GM21526 (cell line): ENCODE results near the gene SEMA4F.

Experiments
- ATAC-seq: cut with Tn5 transposase; IDR thresholded peaks from one replicate; pipeline ENCODE4 v1.9.1; 2021; ENCODE audit warnings: moderate library complexity; ENCODE audit not compliant: unreplicated experiment, low FRiP score

The SEMA4F gene

DNA sequence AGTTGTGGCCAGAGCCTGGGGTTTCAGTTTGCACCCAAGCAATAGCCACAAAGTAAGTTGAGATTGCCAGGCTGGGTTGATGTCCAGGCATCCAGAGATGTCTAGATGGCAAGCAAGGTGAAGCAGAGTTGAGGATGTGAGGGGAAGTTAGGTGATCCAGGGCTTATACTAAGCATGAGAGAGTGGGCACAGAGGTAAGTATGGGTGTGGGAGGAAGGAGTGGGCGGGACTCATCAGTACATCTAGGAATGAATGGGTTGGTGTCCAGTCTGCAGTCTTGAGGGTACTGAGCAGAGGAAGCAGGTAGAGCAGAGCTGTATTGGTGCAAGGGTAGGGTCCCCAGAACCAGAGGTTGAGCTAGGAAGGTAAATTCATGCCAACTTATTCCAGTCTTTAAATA lies 1.5 kb downstream of the SEMA4F start:
- ATAC-seq, result no peak

DNA sequence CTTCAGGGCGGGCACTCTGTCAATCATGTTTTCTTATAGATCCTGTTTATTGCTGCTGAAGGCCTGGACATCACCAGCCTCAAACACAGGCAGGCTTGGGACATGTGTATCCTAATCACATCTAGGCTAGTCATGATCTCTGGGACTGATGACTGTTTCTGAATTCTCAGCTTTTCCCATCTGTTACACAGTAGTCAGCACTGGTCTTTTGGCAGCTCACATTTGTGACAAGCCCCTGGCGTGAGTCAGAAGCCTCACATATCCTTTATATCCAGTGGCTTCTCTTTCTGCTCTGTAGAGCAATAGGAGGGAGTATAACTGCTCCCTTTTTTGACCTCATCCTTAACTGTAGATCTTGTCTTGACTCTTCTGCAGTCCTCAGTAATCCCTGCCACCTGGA lies 4.5 kb downstream of the SEMA4F start:
- ATAC-seq, result no peak

DNA sequence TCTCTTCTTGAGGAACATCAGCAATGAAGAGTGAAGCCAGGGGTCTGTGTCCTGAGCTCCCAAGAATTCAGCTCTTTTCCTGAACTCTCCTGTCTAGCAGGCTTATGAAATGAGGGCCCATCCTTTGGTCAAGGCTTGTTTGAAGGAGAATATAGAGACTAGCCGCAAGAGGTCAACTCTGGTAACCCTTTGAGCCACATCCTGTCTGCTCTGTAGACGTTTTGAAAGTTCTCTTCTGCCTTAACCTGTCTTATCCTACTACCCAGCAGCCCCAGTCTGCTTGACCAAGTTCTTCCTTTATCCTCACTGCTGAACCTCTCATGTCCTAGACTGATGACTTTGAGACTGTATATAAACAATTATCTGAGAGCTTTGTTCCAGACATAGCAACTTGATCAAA lies 5.4 kb downstream of the SEMA4F start:
- no peak for ATAC-seq

DNA sequence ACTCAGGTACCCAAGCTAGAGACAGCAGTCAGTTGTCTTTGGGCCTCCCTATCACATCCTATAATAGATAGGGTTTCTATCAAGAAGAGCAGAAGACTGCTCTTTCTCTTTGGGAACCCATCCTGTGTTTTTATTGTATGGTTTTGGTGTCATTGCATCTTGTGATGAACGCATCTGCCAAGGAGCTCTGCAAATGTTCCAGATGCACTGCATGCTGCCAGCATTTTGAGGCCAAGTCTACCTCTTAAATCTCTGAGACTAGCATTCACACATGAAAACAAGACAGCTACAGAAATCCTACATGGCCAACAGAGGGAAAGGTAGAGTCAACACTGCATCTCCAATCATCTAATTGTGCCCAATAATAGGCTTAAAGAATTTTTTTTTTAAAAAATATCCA lies 14.0 kb downstream of the SEMA4F start:
- no peak for ATAC-seq

DNA sequence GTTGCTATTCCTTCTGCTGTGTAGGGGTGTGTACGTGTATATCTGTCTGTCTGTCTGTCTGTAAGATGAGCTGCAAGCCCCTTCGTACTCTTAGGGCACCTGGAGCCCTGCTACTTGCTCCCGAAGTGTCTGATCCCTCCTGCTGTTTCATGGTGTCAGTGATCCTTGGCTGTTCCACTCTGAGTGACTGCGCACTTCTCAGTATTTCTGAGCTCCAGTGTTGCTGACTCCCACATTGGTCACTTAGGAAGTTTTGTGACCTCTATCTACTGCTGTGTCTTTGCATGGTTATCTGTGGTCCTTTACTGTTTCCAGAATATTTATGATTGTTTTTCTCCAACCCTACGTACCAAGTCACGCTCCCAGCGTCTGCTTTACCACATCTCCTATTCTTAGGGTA lies 16.2 kb downstream of the SEMA4F start:
- no peak for ATAC-seq

DNA sequence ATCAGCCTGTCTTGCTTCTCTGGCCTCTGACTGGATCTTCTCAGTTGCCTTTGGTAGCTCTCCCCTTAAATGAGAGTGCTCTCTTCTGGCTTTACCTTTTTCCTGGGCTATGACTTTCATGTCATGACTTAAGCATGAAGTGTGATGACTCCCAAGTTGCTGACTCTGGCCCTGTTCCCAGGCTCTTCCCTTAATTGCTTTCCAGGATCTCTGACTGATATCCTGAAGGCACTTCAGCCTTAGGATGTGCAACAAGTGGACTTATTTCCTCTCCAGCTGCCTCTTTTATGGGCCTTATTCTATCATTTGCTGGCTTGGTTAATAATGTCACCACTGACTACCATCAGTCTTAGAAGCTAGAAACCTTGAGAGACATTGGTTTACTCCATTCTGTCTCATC lies 17.4 kb downstream of the SEMA4F start:
- no peak for ATAC-seq

DNA sequence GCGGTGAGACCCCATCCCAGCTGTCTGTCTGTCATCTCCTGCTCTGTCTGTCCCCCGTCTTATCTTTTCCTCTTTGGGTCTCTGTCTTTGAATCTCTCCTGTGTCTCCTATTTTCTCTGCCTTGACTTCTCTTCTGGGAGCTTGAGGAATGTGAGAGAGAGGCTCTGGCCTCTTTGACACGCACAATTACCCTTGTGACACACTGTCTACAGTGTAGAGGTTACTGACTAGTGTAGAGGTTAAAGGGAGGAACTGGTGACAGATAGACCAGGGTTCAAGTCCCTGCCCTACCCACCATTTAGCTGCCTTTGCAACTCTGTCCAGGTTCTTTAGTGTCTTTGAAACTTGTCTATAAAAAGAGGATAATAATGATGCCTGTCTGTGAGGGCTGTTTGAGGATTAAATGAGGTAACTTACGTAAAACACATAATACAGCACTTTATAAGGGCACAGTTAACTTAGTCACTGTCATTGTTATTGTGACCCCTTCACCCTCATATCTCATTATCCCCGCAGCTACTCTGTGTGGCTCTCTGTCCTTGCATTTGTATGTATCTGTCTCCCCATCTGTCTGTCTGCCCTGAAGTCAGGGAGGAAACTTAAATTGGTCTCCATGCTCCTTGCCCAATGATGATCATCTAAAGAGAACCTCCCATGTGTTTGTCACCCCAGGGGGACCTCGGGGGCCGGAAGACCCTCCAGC lies 19.9 kb downstream of the SEMA4F start:
- no peak for ATAC-seq

DNA sequence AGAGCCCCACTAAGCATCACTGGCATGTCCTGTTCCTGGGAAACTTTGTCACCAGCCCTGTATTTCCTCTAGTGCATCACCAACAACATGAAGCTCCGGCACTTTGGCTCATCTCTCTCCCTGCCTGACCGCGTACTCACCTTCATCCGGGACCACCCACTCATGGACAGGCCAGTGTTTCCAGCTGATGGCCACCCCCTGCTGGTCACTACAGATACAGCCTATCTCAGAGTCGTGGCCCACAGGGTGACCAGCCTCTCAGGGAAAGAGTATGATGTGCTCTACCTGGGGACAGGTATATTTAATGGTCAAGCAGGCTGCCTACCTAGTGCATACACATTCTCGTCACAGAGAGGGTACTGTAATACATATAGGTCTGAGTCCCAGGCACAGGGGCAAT lies 21.0 kb downstream of the SEMA4F start:
- no peak for ATAC-seq

DNA sequence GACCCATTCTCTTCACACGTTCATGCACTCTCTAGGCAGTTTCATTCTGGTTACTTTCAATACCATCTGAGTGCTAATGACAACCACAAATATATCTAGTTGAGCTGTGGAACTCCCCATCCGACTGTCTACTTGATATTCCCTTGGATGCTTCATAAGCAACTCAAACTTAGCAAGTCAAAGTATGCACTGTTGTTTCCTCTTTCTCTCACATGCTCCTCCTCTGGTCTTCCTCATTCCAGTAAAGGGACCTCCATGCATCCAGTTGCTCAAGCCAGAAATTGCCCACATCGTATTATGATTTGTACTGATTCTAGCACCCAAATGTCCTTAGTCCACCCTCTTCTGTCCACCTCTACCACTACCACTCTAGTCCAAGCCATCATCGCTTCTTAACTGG lies 22.3 kb downstream of the SEMA4F start:
- no peak for ATAC-seq

DNA sequence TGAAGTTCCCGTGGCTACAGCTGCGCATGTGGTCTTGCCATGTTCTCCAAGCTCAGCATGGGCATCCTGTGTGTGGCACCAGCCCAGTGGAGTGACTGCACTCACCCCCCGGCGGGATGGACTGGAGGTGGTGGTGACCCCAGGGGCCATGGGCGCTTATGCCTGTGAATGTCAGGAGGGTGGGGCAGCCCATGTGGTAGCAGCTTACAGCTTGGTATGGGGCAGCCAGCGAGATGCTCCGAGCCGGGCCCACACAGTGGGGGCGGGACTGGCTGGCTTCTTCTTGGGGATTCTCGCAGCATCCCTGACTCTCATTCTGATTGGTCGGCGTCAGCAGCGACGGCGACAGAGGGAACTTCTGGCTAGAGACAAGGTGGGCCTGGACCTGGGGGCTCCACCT lies 25.6 kb downstream of the SEMA4F start:
- no peak for ATAC-seq

DNA sequence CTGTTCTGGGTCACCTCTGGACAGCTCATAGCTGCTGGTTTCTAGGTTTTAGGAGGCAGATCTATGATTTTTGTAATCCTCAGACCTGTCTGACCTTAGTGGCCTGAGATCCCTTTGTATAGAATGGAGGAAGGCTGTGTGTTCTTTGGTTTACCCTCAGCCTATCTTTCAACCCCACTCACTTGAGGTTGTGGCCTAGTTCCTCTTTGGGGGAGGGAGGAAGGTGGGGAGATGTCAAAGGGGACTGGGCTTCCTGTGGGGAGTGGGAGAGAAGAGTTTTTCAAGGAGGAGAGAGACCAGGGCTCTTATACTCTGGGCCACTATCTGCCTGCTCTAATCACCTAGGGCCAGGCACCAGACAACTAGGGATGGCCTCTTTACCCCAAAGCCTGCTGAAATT lies 28.5 kb downstream of the SEMA4F start:
- ATAC-seq, result no peak

DNA sequence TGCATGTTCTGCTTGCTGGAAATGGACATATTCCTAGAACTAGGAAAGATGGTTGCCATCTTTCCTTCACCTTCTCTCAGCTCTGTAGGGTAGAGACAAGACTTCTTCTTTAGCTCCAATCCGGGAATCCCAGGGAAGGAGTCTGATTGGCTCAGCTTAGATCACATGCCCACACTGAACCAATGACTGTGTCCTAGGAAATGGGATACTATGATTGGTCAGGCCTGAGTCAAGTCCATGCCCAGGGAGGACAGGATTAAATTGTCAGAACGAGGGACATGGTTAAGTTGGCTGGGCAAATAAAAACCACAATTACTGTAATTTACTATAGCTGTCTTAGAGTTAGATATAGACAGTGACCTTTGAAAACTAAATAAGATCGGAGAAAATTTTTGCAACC lies 31.4 kb downstream of the SEMA4F start:
- ATAC-seq, result no peak

DNA sequence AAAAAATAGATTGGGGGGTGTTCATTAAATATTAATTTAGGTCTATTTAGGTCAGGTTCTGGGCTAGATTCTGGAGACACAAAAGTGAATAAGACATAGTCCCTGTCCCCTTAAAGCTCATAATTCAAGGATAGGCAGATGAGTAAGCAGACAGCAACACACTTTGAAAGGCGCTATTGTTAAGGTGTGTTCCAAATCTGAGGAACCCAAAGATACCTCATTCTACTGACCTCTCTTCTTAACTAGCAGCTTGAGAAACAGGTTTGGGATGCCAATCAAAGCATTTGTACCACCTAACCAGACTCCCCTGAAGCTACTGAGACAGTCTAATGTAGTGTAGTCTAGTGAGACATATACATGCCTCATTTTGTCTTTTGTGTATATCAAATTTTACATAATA lies 34.8 kb downstream of the SEMA4F start:
- no peak for ATAC-seq

DNA sequence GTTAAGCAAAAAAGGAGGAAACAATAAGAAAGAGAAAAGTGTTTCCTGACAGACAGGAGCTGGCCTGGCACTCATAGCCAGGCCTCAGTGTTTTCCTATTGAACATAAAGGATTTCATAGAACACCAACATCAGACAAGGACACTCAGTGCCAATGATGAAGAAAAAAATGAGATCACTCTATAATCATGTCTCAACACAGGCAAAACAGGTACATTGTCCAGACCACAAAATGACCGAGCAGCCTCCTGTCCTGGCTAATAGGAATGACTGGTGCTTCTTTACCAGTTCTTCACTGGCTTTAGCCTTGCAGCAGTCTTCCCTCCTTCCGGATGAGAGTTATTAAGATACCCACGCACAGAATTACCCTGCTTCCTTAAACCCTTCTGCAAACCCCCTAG lies 35.6 kb downstream of the SEMA4F start:
- no peak for ATAC-seq

DNA sequence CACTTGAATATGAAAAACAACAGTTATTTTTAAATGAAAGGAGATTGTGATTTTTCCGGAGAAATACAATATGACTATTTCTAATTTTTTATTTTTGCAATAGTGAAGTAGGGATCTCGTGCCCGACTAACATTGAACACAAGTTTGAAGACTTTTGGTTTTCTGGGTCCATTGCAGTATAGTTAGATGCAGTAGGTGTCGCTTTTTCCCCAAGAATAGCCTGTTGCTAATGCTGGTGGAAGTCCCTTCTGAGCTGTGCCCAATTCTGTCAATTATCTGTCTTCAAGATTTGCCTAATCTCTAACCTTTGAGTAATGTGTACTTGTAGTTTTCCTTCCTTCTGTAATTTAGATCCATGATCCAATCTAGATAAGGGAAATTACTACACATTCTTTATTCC lies 36.5 kb downstream of the SEMA4F start:
- ATAC-seq, result peak; percentile 79

DNA sequence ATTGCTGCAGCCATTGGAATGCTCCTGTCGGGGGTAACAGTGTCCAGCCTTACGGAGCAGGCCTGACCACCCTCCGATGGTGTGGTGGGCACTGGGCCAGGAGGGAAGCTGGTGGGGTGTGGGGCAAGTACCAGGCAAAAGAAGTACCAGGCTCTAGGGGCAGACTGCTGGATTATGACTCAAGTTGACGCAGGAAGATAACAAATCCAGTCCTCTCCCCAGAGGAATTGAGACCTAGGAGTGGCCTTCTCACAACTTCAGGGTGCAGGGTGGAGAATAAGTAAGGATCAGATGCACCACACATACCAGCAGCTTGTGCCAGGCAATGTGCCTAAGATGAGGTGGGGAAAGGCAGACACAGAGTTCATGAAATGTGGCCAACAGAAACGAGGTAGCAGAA lies 37.9 kb downstream of the SEMA4F start:
- no peak for ATAC-seq

DNA sequence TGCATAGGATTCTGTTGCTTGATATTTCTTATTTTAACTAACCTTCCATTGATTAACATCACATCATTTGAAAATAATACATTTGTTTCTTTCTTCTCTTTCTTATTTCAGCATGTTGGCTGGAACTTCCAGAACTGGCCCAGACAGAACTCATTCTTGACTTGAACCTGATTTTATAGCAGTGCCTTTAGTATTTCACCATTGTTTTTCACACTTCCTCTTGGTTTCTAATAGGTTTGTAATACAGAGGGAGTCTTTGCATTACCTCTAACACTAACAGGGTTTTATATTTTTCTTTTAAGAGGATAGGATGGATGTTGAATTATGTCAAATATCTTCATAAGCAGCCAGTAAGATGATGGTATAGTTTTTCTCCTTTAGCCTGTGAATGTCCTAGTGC lies 39.2 kb downstream of the SEMA4F start:
- ATAC-seq, result no peak

DNA sequence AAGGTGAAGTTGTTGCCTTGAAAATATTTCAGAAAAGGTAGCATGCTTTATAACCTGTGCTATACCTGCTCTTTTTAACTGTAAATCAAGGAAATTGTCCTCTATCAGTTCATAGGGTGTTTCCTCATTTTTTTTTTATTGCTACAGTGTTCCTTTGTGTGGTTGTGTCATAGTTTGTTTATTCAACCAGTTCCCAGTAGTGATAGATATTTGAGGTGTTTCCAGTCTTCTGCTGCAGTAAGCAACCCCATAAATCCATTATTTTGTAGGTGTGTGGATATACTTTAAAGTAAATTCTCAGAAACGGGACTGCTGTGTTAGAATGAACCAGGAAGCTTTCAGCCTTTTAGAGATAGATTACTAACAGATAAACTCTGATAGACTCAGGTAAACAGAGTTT lies 39.6 kb downstream of the SEMA4F start:
- no peak for ATAC-seq

DNA sequence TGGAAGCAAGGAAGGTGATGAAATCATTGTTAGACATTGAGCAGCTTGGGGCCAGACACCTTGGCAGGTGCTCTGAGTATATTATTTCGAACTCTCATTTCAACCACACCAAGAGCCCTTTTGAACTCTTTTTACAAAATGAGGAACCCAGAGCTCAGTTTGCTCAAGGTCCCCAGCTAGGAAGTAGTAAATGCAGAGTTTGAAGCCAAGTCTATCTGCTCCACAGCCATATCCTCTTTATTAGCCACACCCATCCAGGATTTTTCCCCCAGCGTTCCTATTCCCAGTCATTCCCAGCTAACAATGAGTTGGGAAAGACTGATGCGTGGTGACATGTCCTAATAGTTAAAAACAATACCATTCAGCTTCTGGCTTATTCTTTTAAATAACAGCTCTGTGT lies 40.2 kb downstream of the SEMA4F start:
- ATAC-seq, result no peak

DNA sequence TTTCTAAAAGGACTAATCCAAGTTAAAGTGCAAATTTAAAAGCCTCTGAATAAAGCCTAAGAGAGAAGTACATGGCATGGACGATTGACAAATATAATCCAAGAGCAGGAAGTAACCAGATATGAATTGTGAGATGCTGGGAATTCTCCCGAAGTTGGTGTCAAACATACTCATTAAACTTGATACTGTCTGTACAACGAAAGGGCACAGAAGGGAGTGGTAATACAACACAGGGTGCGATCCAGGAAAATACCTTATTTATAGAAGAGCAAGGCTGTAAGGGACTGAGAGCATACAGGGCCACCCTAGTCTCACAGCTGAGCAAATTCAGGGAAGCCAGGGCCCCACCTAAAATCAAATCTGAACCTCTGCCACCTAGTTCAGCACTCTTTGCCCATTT lies 41.6 kb downstream of the SEMA4F start:
- no peak for ATAC-seq

DNA sequence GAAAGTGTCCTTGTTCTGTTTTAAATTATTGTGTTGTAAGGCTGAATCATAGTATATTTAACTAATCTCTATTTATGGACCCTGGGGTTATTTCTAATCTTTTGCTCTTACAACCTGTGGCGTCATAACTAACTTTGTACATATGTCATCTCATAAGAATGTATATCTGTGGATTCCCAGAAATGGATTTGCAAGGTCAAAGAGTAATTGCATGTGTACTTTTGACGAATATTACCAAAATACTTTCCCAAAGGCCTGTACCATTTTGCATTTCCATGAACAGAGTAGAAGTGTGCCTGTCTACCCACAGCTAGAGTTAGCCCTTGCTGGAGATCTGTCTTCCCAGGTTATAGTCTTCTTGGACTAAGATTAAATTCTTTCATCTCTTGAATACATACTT lies 42.8 kb downstream of the SEMA4F start:
- ATAC-seq, result no peak

DNA sequence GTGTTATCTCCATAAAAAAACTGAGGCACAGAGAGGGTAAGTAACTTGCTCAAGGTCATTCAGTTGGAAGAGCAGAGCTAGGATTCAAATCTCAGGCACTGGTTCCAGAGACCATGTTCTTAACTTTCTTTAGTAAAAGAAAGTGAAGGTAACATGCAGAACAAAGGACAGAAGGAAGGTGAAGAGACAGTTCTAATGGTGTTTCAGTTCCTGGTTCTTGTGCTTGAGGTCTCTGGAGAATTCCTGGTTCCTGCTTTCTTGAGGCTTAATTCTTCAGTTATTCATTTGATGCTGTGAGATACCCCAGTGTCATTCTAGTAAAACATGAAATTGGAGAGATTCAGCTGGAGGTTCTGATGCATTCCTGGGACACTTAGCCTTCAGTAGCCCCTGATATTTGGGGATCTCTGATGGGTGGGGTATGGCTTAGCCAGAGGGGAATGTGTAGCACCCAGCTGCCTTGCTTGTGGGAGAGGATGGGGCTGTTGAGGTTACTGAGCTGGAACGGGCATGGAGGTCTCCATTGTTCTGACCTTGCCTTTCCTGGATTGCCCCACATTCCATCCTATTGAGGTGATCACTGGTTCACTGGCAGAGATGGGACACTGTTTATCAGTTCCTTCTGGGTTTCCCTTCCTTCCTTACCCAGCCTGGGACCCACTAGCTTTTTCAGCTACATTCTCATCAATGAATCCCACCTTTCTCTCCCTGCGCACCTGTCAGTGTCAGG lies 46.8 kb downstream of the SEMA4F start:
- no peak for ATAC-seq
